RCC 7860 (cell line): ENCODE measurements around the gene TAF5L.

Experiments used
- DNase-seq: peaks from one replicate; pipeline ENCODE4 v3.0.0-alpha.2; 2015; ENCODE audit warnings: low spot score
- FAIRE-seq: peaks from 2 replicates; lab custom pipeline; 2012; peaks lifted over from hg19 to GRCh38; lab: Jason Lieb, UNC

The TAF5L gene

DNA sequence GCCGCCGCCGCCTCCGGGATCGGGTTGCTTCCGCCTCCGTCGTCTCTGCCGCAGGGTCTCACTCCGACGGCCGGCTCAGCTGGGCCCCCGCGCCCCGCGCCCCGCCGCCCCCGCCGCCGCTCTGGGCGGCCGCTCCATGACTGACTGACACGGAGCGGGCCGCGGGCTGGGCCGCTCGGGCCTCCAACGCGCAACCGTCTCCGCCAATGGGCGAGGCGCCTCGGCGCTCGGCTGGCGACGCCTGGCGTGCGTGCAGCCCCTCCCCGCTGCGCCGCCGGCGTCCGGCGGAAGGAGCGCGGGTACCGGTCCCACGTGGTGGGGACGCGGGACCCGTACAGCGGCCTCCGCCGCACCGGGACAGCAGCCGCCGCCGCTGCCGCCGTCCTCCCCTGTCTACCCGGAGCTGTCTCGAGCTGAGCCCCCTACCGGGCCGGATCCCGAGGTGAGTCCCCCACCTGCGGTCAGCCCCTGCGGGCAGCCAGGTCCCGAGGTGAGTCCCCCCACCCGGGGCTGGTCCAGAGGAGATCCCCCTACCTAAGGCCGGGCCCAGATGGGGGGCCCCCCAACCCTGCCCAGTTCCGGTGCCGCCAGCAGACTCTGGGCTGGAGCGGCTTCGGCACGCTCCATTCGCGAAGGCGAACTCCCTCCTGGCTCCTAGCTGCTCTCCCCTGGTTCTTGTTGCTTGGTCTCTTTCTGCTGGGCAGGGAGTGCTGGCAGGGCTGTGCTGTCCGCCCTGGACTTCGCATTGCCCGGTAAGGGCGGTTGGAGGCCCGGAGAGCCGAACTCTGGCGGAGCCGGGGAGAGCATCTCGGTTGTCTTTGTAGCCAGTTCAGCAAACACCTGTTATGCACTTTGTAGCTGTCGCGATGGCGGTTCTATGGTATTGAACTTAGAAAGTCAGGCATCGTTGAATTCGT, at the start of gene TAF5L, which contains the start of gene URB2:
TAF5L (minus strand) TSS at position 208 of the 917 bp plus-strand sequence. CDS start 11,640 bp downstream, outside the sequence.
URB2 (plus strand) TSS at position 333 of the 917 bp plus-strand sequence. CDS start 1,387 bp downstream, outside the sequence.
- DNase-seq (peak; percentile 71), FAIRE-seq (no peak)

DNA sequence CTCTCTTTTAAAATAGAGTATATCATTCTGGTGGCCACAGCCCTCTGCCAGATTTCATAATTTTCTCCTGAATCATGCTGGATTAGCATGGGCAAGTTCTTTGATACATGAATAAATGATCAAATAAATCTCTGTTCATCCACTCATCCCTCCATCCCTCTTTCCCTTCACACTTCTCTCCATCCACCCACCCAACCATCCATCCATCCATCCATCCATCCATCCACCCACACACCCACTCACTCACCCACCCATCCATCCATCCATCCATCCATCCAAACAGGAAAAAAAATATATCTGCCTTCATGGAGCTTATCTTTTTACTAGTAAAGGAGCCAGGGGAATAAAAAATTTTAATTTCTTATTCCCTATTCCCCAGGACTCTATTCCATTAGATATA, 49.5 kb upstream of the TAF5L start:
- FAIRE-seq (no peak), DNase-seq (no peak)

DNA sequence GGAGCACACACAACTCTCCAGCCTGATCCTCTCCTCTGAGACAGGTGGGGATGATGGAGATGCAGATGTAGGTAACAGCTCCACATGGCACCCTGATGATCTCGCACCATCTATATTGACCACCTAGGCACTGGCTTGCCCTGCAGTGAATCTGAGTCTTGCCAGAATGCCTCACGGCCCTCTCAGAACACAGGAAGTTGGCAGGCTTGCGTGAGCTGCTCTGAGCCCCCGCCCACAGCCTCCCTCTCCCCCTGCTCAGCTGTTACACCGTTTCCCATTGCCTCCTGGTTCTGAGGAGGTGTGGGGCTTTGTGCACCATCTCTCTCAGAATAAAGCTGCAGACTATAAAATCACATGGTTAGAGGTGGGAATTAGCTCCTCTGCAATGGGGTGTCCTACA, 48.1 kb upstream of the TAF5L start:
- DNase-seq, result no peak

DNA sequence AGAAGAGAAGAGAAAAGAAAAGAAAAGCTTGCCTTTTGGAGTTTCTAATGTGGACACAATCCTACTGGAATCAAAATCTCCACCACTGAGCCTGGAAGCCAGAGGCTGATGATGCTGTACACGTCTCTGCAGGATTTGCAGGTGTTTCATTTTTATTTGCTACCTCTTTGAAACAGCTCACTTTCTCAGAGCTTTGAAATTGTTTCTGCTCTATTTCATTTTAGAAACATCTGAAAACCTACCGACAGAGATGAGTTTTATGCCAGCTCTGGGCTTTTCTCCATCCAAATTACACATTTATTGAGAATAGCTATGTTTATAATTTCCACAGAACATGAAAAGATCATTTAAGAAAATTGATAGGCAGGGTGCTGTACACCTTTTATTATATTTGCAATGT, 46.3 kb upstream of the TAF5L start:
- FAIRE-seq (no peak), DNase-seq (no peak)

More for the DNA sequence above, 48.1 kb upstream of the TAF5L start:
- FAIRE-seq, result no peak

- FAIRE-seq (no peak), DNase-seq (no peak)
Measured at GRCh38 chr1:229671310-229671709, 45.4 kb upstream of the TAF5L start.

- DNase-seq (no peak), FAIRE-seq (no peak)
Measured at GRCh38 chr1:229669333-229669732, 43.4 kb upstream of the TAF5L start.

DNA sequence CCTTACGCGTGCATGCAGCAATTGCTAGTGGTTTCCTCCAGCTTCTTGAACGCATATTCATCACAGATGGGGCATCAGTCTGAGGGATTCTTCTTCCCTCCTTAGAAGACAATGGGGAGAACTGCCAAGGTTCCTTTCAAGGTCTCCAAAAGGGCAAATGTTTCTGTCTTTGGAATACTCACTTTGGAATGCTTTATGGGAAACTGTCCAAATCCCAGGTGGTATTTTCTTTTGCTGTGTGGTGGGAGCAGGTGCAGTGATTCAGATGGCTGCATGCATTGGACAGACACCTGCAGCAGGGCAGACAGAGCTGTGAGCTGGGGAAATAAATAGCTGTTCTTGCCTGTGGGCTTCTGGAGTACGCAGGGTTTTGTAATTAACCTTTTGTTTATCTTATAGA, 40.7 kb upstream of the TAF5L start:
- FAIRE-seq, result no peak
- DNase-seq, result no peak

DNA sequence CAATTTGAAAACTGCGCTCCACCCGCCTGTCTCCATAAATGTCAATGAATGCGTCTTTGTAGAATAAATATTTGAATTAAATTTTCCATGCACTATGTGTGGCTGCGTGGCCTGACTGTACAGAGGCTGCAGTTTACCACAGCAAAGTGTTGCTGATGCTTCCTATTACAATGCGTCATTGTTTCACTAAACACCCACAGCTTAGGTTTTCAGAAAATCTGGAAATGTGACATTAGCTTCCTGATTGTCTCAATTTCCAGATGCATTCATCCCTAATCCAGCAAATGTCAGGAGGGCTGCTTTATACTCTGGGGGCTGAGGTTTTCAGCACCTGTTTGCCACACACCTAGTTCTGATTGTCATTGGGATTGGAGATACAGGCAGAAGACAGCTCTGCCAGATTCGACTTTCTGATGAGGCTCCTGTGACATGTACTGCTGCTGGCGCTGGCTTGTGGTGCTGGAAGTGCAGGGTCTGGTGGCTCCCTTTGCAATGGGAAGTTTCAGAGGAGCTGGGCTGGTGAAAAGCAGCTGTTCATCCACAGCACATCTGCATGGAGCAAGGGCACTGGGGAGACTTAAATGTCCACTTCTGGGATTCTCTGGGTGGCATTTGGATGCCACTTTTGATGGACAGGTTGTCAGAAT, 40.1 kb upstream of the TAF5L start:
- FAIRE-seq (no peak), DNase-seq (no peak)

- peak; percentile 54 for DNase-seq
- FAIRE-seq, result no peak
Measured at GRCh38 chr1:229664133-229664689, 38.3 kb upstream of the TAF5L start.

- no peak for FAIRE-seq
- no peak for DNase-seq
Measured at GRCh38 chr1:229661897-229662296, 36.0 kb upstream of the TAF5L start.

DNA sequence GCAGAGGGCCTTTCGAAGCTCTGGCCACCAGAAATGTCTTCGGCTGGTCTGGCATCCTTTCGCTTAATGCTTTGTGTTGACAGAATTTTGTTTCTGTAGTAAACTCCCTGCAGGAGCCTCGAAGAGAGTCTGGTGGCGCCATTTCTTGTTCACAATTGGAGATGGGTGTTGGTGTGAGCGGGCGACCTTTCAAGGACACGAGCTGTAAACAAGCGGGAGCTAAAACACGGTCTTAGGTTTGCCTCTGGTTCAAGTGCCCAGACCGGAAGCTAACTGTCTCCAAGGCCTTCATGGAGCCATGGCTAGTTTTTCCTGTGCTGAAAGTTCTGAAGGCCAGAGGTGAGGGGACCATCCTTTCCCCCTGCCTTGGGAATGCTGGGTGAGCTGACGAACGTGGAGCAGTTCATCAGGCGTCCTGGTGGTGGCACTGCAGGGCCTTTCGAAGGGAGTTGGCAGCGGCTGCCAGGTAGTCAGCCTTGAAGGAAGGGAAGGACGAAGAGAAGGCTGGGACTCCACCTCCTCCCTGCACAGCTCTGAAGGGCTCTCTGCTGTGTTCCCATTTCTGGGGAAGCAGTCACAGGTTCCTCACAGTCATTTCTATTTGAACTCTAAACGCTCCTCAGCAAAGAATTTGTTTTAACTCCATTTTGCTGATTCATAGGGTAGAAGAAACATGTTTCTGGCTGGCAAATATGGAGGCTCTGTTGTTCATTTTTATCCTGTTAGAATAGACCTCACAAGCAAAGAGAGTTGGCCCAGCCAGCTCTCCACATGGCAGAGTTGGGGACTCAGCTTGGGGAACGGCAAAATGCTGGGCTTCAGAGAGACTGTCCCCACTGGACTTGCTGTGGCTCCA, 35.3 kb upstream of the TAF5L start:
- DNase-seq (peak; percentile 18), FAIRE-seq (no peak)

DNA sequence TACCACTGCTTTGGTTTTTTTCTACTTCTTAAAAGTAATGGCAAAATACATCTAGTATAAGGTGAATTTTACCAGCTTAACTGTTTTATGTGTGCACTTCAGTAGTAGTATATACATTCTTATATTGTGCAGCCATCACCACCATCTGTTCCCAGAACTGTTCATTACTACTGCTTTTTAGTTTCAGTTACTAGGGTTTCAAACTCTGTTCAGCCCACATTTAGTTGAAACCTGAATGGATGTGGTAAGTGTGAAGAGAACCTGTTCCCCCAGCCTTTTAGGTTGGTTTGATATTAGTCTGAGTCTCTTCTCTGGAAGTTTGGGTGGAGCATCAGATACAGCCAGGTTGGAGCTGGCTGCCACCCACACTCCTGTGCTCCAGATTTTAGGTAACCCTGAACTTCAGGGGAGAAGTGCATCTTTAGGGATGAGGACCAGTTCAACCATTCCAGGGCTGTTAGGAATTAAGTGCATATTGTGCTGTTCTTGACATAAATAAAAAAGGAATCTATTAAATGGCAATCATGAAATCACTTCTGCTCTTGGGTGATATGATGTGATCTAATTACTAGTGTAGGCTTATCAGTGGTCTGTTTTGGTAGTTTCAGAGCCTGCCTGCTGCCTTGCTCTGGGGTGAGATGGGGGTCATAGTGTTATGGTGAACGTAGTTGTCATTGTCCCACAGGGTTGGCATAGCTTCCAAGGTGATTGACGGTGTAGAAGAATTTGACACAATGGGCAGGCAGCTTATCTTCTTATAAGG, 32.3 kb upstream of the TAF5L start:
- DNase-seq (no peak), FAIRE-seq (no peak)

- DNase-seq, result no peak
- FAIRE-seq, result no peak
Measured at GRCh38 chr1:229655781-229656180, 29.9 kb upstream of the TAF5L start.

DNA sequence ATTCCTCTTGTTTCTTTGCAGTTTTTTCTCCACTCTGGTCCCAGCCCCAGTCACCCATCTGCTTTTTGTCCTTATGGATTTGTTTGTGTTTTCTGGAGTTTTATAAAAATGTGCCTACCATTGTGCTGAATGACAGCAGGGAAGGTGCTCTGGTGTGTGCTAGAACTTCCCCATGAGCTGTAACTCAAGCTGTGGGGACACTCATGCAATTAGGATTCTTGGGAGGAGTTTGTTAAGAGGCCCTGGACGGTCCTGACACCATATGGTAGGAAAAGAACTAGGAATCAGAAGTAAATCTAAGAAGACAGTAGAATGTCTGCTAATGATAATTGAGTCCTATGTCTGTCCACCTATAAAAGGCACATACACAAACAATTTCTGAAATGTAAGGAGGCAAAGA, 27.5 kb upstream of the TAF5L start:
- no peak for DNase-seq
- FAIRE-seq, result no peak

DNA sequence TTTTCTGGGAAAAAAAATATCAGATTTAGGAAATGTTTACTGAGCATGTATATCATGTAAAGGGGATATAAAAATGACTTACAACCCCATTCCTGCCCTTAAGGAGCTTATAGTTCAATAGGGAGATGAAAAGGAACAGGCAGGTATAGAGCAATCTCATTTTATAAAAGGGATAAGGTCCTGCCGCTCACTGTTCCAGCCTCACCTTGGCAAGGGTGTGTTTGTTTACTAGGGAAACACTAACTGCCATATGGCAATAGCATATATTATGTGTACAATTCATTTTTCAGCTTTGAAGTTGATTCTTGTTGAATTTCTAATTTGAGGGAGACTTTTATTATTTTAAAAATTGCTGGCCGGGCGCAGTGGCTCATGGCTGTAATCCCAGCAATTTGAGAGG, 25.6 kb upstream of the TAF5L start:
- FAIRE-seq (no peak), DNase-seq (no peak)

DNA sequence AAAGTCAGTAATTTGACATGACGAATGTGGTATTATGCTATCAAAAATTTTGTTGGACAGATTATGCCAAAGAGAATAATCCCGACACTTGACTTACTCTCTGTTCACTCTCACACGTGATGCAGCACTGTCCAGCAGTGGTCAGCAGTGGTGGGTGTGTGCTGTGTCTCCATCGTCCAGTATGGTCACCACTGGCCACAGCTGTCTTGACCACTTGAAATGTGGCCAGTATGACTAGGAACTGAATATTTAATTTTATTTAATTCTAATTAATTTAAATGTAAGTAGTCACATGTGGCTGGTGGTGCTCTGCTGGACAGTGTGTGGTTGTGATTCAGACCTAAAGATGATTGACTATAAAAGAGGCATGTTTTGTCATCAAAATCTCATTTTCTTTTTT, 24.1 kb upstream of the TAF5L start:
- no peak for FAIRE-seq

DNA sequence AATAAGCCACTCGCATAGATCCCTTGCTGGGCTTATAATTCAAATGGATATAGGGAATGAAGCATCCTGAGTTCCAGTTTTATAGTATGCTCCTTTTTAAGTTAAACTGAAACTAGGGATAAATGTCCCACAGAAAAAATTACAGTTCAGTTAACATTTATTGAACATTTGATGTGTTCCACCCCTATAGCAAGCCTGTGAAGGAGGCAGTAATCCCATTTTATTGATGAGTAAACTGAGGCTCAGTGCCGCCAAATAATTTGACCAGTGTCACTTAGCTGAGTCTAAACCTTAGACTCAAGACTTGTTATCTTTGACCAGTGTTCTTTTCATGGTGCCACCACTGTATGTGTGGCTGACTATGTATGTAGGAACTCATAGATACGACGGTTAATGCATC, 22.5 kb upstream of the TAF5L start:
- FAIRE-seq (no peak), DNase-seq (no peak)

More for the DNA sequence above, 24.1 kb upstream of the TAF5L start:
- DNase-seq, result no peak

GRCh38 chr1:229645324-229645993, 19.5 kb upstream of the TAF5L start:
- no peak for DNase-seq
- FAIRE-seq, result no peak

DNA sequence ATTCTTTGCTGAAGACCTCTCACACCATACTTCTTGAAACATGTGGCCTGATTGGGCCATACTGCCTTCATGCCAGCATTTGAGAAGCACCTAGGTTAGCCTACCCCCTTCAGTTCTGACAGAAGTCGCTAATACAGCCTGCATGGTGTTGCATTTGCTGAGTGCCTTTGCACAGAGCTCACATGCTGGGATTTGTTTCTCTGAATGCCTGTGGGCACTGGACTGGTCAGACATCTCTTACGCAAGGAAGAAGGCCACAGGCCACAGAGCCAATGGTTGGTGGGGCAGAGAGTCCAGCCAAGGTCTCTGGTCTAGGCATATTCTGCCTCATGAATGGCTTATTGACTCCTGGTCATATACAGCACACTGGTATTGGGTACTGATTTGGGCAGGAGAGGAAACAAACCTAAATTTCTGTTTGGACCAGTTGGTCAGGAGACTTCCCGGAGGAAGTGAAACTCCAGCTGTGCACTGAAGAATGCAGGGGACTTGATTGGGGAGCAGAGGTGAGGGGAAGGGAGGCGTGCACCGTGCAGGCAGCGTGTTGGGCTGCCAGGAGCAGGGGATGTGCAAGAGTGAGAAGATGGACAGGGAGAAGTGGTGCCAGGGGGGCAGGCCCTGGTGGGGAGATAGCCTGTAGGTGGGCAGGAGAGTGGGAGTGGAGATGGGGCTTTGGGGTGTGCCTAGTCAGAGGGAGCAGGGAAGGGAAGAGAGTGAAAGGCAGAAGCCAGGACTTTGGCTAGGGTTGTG, 18.2 kb upstream of the TAF5L start:
- DNase-seq (no peak), FAIRE-seq (no peak)
